Activated naive CD8-positive, alpha-beta T cell treated with anti-CD3 and anti-CD28 coated beads for 36 hours (primary cell): ENCODE results near the gene AGPAT3. TPM values are rescaled to one million over a fixed set of nuclear protein-coding genes. Genes with fewer than 3 reads are reported as not detected.

Source experiments
- DNase-seq: peaks from one replicate; pipeline ENCODE4 v3.0.0; 2021
- H3K27ac Mint-ChIP-seq: one replicate; pipeline ENCODE4 v1.8.0; 2022; ENCODE audit warnings: mild to moderate bottlenecking, moderate library complexity, mixed read lengths
- H3K27me3 Mint-ChIP-seq: one replicate; pipeline ENCODE4 v1.8.0; 2022; ENCODE audit warnings: mild to moderate bottlenecking, mixed read lengths
- H3K36me3 Mint-ChIP-seq: one replicate; pipeline ENCODE4 v1.8.0; 2021; ENCODE audit warnings: mild to moderate bottlenecking, mixed read lengths
- H3K4me1 Mint-ChIP-seq: one replicate; pipeline ENCODE4 v1.8.0; 2021; ENCODE audit warnings: mixed read lengths
- H3K4me3 Mint-ChIP-seq: one replicate; pipeline ENCODE4 v1.8.0; 2022; ENCODE audit warnings: mild to moderate bottlenecking, moderate library complexity, mixed read lengths
- H3K9me3 Mint-ChIP-seq: one replicate; pipeline ENCODE4 v1.8.0; 2022; ENCODE audit warnings: mixed read lengths
- total RNA-seq, 2 experiments: library from RNA; stranded (reverse); gene quantifications; one replicate each; pipeline ENCODE4 v1.2.3, GENCODE V29; 2021

Gene AGPAT3
- total RNA-seq, 2 experiments from 2014 or later: 61.2 to 66.0 TPM

- peaks cover 24% of the 10 kb centered on the region for H3K4me1 Mint-ChIP-seq
- no peak for DNase-seq
- H3K36me3 Mint-ChIP-seq: no peaks in the 10 kb centered on the region
- H3K4me3 Mint-ChIP-seq: no peak overlapping the region
- no peaks in the 10 kb centered on the region for H3K9me3 Mint-ChIP-seq
- H3K27ac Mint-ChIP-seq: no peak overlapping the region
- no peaks in the 10 kb centered on the region for H3K27me3 Mint-ChIP-seq
Measured at GRCh38 chr21:43987509-43987908, 122.5 kb downstream of the AGPAT3 start.

- Mint-ChIP-seq H3K4me3 (no peak overlapping the region), H3K9me3 (no peaks in the 10 kb centered on the region), H3K27ac (no peak overlapping the region), H3K36me3 (no peaks in the 10 kb centered on the region), H3K27me3 (no peaks in the 10 kb centered on the region), H3K4me1 (peaks cover 21% of the 10 kb centered on the region)
- no peak for DNase-seq
Measured at GRCh38 chr21:43988016-43988415, 123.0 kb downstream of the AGPAT3 start.

GRCh38 chr21:43988506-43989230 is 123.6 kb downstream of the AGPAT3 start:
- H3K27me3 Mint-ChIP-seq: no peaks in the 10 kb centered on the region
- H3K27ac Mint-ChIP-seq: no peak overlapping the region
- no peaks in the 10 kb centered on the region for H3K9me3 Mint-ChIP-seq
- no peak for DNase-seq
- H3K4me1 Mint-ChIP-seq: peaks cover 19% of the 10 kb centered on the region
- no peaks in the 10 kb centered on the region for H3K36me3 Mint-ChIP-seq
- H3K4me3 Mint-ChIP-seq: no peak overlapping the region

- Mint-ChIP-seq H3K27me3 (no peaks in the 10 kb centered on the region), H3K27ac (no peak overlapping the region), H3K9me3 (no peaks in the 10 kb centered on the region), H3K36me3 (no peaks in the 10 kb centered on the region), H3K4me3 (no peak overlapping the region), H3K4me1 (peaks cover 14% of the 10 kb centered on the region)
- DNase-seq: no peak
Measured at GRCh38 chr21:43989401-43989800, 124.4 kb downstream of the AGPAT3 start.

GRCh38 chr21:43991447-43991991 is 126.5 kb downstream of the AGPAT3 start:
- Mint-ChIP-seq H3K4me1 (peaks cover 2% of the 10 kb centered on the region), H3K27ac (no peak overlapping the region), H3K27me3 (no peaks in the 10 kb centered on the region), H3K36me3 (no peaks in the 10 kb centered on the region), H3K9me3 (no peaks in the 10 kb centered on the region), H3K4me3 (no peak overlapping the region)
- no peak for DNase-seq

- Mint-ChIP-seq H3K4me3 (no peak overlapping the region), H3K27me3 (no peaks in the 10 kb centered on the region), H3K4me1 (no peaks in the 10 kb centered on the region), H3K36me3 (no peaks in the 10 kb centered on the region), H3K9me3 (no peaks in the 10 kb centered on the region), H3K27ac (no peak overlapping the region)
- no peak for DNase-seq
Measured at GRCh38 chr21:43992121-43992520, 127.1 kb downstream of the AGPAT3 start.

- DNase-seq: no peak
- Mint-ChIP-seq H3K4me1 (no peaks in the 10 kb centered on the region), H3K36me3 (no peaks in the 10 kb centered on the region), H3K9me3 (no peaks in the 10 kb centered on the region), H3K27me3 (no peaks in the 10 kb centered on the region), H3K4me3 (no peak overlapping the region), H3K27ac (no peak overlapping the region)
Measured at GRCh38 chr21:43993420-43993934, 128.5 kb downstream of the AGPAT3 start.

- no peak for DNase-seq
- H3K4me3 Mint-ChIP-seq: no peak overlapping the region
- no peak overlapping the region for H3K27ac Mint-ChIP-seq
- no peaks in the 10 kb centered on the region for H3K4me1 Mint-ChIP-seq
- no peaks in the 10 kb centered on the region for H3K27me3 Mint-ChIP-seq
- H3K36me3 Mint-ChIP-seq: no peaks in the 10 kb centered on the region
- H3K9me3 Mint-ChIP-seq: no peaks in the 10 kb centered on the region
Measured at GRCh38 chr21:43994085-43994484, 129.1 kb downstream of the AGPAT3 start.

- Mint-ChIP-seq H3K27me3 (no peaks in the 10 kb centered on the region), H3K4me3 (no peak overlapping the region), H3K27ac (no peak overlapping the region), H3K4me1 (no peaks in the 10 kb centered on the region), H3K36me3 (no peaks in the 10 kb centered on the region), H3K9me3 (no peaks in the 10 kb centered on the region)
- DNase-seq: no peak
Measured at GRCh38 chr21:43994646-43995045, 129.6 kb downstream of the AGPAT3 start.

- Mint-ChIP-seq H3K4me3 (no peak overlapping the region), H3K27ac (no peak overlapping the region), H3K9me3 (no peaks in the 10 kb centered on the region), H3K27me3 (no peaks in the 10 kb centered on the region), H3K4me1 (no peaks in the 10 kb centered on the region), H3K36me3 (no peaks in the 10 kb centered on the region)
- no peak for DNase-seq
Measured at GRCh38 chr21:43995521-43996105, 130.6 kb downstream of the AGPAT3 start.

GRCh38 chr21:43997766-43998742 is 133.0 kb downstream of the AGPAT3 start:
- Mint-ChIP-seq H3K27me3 (no peaks in the 10 kb centered on the region), H3K4me1 (no peaks in the 10 kb centered on the region), H3K4me3 (no peak overlapping the region), H3K27ac (no peak overlapping the region), H3K36me3 (no peaks in the 10 kb centered on the region), H3K9me3 (no peaks in the 10 kb centered on the region)
- DNase-seq: no peak

- Mint-ChIP-seq H3K27ac (no peak overlapping the region), H3K4me1 (no peaks in the 10 kb centered on the region), H3K27me3 (no peaks in the 10 kb centered on the region), H3K4me3 (no peak overlapping the region), H3K9me3 (no peaks in the 10 kb centered on the region), H3K36me3 (no peaks in the 10 kb centered on the region)
- DNase-seq: no peak
Measured at GRCh38 chr21:44000360-44000759, 135.3 kb downstream of the AGPAT3 start.

- Mint-ChIP-seq H3K9me3 (no peaks in the 10 kb centered on the region), H3K4me3 (no peak overlapping the region), H3K36me3 (no peaks in the 10 kb centered on the region), H3K27ac (no peak overlapping the region), H3K27me3 (no peaks in the 10 kb centered on the region), H3K4me1 (no peaks in the 10 kb centered on the region)
- no peak for DNase-seq
Measured at GRCh38 chr21:44002511-44002910, 137.5 kb downstream of the AGPAT3 start.

- Mint-ChIP-seq H3K9me3 (no peaks in the 10 kb centered on the region), H3K4me3 (no peak overlapping the region), H3K36me3 (no peaks in the 10 kb centered on the region), H3K27me3 (no peaks in the 10 kb centered on the region), H3K4me1 (no peaks in the 10 kb centered on the region), H3K27ac (no peak overlapping the region)
- DNase-seq: no peak
Measured at GRCh38 chr21:44003307-44003966, 138.4 kb downstream of the AGPAT3 start.
